ENCODE measurements around the gene CCDC68.

CCDC68 gene

GRCh38 chr18:54956506-54956905, 2.8 kb downstream of the CCDC68 start:
- ChIA-PET POLR2A (ENCODE audit: low non-redundant PET) (no interaction called here), CTCF (no interaction called here)
- no peak for TF ChIP-seq CTCF (conservative IDR thresholded peaks at IDR 0.05; ENCODE audit: low read depth)
- H3K27ac ChIP-seq: no peak overlapping the region
- no peak for DNase-seq (ENCODE audit: low spot score)

- CTCF ChIA-PET: interaction anchor here (0.6 kb wide), 1 partner anchor 310 kb away, joined by 3 read pairs; no protein-coding TSS in a partner anchor
- DNase-seq (ENCODE audit: low spot score): no peak
- TF ChIP-seq CTCF (conservative IDR thresholded peaks at IDR 0.05; ENCODE audit: low read depth): no peak
- POLR2A ChIA-PET (ENCODE audit: low non-redundant PET): no interaction called here
- no peak overlapping the region for H3K27ac ChIP-seq
Observed at GRCh38 chr18:54952026-54952425, 7.2 kb downstream of the CCDC68 start.

- ChIA-PET CTCF (interaction anchor here (0.6 kb wide), 1 partner anchor 274 kb away, joined by 3 read pairs; no protein-coding TSS in a partner anchor), POLR2A (ENCODE audit: low non-redundant PET) (no interaction called here)
- no peak for TF ChIP-seq CTCF (conservative IDR thresholded peaks at IDR 0.05; ENCODE audit: low read depth)
- no peak for DNase-seq (ENCODE audit: low spot score)
- no peak overlapping the region for H3K27ac ChIP-seq
Observed at GRCh38 chr18:54950221-54950620, 9.0 kb downstream of the CCDC68 start.

GRCh38 chr18:54949588-54949987, 9.7 kb downstream of the CCDC68 start:
- CTCF ChIA-PET: interaction anchor here (0.6 kb wide), 2 partner anchors 52 to 273 kb away, joined by 3 read pairs; no protein-coding TSS in a partner anchor
- TF ChIP-seq CTCF (conservative IDR thresholded peaks at IDR 0.05; ENCODE audit: low read depth): no peak
- DNase-seq (ENCODE audit: low spot score): no peak
- POLR2A ChIA-PET (ENCODE audit: low non-redundant PET): no interaction called here
- H3K27ac ChIP-seq: no peak overlapping the region

- no peak for TF ChIP-seq CTCF (conservative IDR thresholded peaks at IDR 0.05; ENCODE audit: low read depth)
- DNase-seq (ENCODE audit: low spot score): no peak
- ChIA-PET CTCF (interaction anchor here (0.6 kb wide), 1 partner anchor 47 kb away, joined by 8 read pairs; no protein-coding TSS in a partner anchor), POLR2A (ENCODE audit: low non-redundant PET) (no interaction called here)
- H3K27ac ChIP-seq: no peak overlapping the region
Observed at GRCh38 chr18:54948350-54948837, 10.9 kb downstream of the CCDC68 start.

- no peak for TF ChIP-seq CTCF (conservative IDR thresholded peaks at IDR 0.05; ENCODE audit: low read depth)
- H3K27ac ChIP-seq: no peak overlapping the region
- CTCF ChIA-PET: interaction anchor here (0.6 kb wide), 1 partner anchor 452 kb away, joined by 4 read pairs; no protein-coding TSS in a partner anchor
- POLR2A ChIA-PET (ENCODE audit: low non-redundant PET): no interaction called here
- DNase-seq (ENCODE audit: low spot score): no peak
Observed at GRCh38 chr18:54947091-54947490, 12.2 kb downstream of the CCDC68 start.
